K562 (cell line): ENCODE data around the gene GDF11.

ENCODE experiments used
- MCM7 ChIP-seq, 2 experiments: fragments of 450-650 bp; IDR thresholded peaks; 2 replicates each; pipeline ENCODE4 v1.6.1; 2016 to 2018
- RFX7 ChIP-seq: fragments of 250-450 bp; sonication (Bioruptor Pico); IDR thresholded peaks from 2 replicates; pipeline ENCODE4 v1.5.1; 2021; ENCODE audit warnings: mild to moderate bottlenecking
- ZNF3 ChIP-seq: fragments of 250-450 bp; sonication (Bioruptor Pico); IDR thresholded peaks from 2 replicates; pipeline ENCODE4 v1.5.0; 2021; ENCODE audit warnings: mild to moderate bottlenecking, moderate library complexity
- TF ChIP-seq, protein P1 (sequence below): sonication (generic); formaldehyde crosslinking; IDR thresholded peaks from 2 replicates; pipeline ENCODE4 v1.9.0; 2022; ENCODE audit warnings: mild to moderate bottlenecking, missing genetic modification reagents

DNA sequence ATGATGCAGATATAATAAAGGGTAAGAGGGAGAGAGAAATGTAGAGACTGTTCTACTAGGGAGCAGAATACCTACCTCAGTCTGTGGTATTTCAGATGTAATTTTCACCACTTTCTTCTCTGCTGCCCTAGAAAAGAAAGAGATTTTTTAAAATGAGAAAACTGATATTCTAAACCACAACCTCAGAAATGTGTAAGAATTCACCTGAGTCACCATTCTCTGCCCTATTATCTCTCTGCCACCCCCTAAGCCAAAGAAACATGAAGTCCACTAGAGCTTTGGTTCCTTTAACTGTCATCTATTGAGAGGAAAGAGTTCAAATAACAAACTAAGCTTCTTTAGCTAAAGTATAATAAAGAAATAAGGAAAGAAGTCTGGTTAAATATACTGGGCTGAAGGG lies 53.0 kb downstream of the GDF11 start:
- TF ChIP-seq ZNF3 (CRISPR knock-in tag) (no peak), RFX7 (CRISPR knock-in tag) (no peak), MCM7 (IDR thresholded peaks at IDR 0.05) (no peak)
- TF ChIP-seq, protein P1, sequence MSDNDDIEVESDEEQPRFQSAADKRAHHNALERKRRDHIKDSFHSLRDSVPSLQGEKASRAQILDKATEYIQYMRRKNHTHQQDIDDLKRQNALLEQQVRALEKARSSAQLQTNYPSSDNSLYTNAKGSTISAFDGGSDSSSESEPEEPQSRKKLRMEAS (CRISPR knock-in tag): no peak
